ENCODE results near the gene CKS1B.

The CKS1B gene

DNA sequence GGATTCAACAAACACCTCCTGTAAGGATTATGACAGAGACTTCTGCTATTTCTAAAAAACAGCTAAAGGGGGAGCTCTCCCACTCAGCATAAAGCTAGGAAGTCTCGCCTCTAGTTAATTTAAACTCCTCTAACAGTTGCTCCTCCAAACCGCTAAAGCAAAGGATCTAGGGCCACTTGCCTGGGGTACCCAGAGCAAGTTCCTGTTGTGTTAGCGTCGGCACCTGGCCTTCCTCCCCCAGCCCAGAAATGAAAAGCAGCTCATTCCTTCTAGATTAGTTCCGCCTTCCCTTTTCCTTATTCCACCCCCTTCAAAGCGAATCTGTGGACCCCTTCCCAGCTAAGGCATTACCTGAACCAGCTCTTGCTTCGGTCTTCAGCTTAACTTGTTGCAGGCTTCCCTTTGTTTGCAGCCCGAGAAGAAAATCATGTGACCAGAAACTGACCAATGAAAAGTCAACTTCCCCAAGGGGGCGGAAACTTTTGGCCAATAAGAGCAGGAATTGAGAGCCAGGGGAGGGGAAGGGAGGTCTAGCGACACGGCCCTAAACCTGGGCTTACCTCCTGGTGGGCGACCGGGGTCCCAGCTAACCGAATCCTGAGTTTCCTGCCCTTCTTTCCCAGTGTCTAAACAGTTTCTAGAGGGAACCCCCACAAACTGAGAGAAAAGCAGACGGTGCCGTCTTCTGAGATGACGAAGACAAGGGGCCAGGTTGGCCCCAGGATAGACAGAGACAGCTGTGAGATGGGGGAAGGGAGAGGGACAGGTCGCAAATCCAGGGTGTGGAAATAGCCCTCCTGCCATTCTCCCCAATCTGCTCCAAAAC is 18.6 kb upstream of the CKS1B start, which contains the start of gene PBXIP1:
TSS of gene PBXIP1 (minus strand) at position 382 of the 826 bp plus-strand sequence. CDS start 2,378 bp downstream, outside the sequence.
- TF ChIP-seq CEBPB (IDR thresholded peaks at IDR 0.05), result no peak
- TF ChIP-seq RAD21 (IDR thresholded peaks at IDR 0.05; ENCODE audit: low read depth), result no peak; the same call in 1 of the 2 replicates
- no peak for TF ChIP-seq REST (IDR thresholded peaks at IDR 0.05; ENCODE audit: low read depth)
- TF ChIP-seq TCF12 (IDR thresholded peaks at IDR 0.05; ENCODE audit: low read depth), result no peak
- TF ChIP-seq EGR1 (IDR thresholded peaks at IDR 0.05), result no peak
- TF ChIP-seq NFIC (IDR thresholded peaks at IDR 0.05), result no peak
- TF ChIP-seq ZBTB7A (IDR thresholded peaks at IDR 0.05; ENCODE audit: low read depth), result peak; percentile 90; the same call in 1 of the 2 replicates
- no peak for TF ChIP-seq TAF1 (IDR thresholded peaks at IDR 0.05; ENCODE audit: low read depth)
- peak; percentile 90 for TF ChIP-seq USF1 (IDR thresholded peaks at IDR 0.05)
- TF ChIP-seq TEAD4 (IDR thresholded peaks at IDR 0.05), result no peak
- no peak for TF ChIP-seq CREB1 (IDR thresholded peaks at IDR 0.05; ENCODE audit: low read depth)
- TF ChIP-seq EP300 (IDR thresholded peaks at IDR 0.05; ENCODE audit: borderline replicate concordance), result 0 out of 2 replicates have a peak, but pooled peaks have one; percentile 11
- no peak for TF ChIP-seq YY1 (IDR thresholded peaks at IDR 0.05; ENCODE audit: low read depth)
- TF ChIP-seq MAX (IDR thresholded peaks at IDR 0.05), result 0 out of 2 replicates have a peak, but pooled peaks have one; percentile 13
- TF ChIP-seq FOXM1 (IDR thresholded peaks at IDR 0.05; ENCODE audit: borderline replicate concordance, low read depth), result 0 out of 2 replicates have a peak, but pooled peaks have one; percentile 20

DNA sequence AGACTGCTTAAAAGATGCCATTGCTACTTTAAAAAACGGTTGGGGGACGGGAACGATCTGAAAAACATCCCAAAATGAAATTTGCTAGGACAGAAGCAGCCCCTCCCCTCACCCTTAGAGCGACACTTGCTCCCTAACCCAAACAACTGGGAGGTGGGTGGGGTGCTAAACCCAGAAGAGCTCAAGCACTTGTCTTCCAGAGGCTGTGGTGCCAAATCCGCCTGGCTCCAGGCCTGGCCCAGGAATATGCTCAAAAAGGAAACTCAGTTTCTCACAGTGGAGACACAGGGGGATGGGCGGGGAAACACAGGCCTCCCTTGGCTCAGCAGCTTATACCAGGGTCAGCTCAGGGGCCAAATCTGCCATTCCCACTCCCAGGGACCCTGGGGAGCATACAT is 17.9 kb upstream of the CKS1B start:
- 0 out of 2 replicates have a peak, but pooled peaks have one; percentile 10 for TF ChIP-seq FOXM1 (IDR thresholded peaks at IDR 0.05; ENCODE audit: borderline replicate concordance, low read depth)
- TF ChIP-seq CEBPB (IDR thresholded peaks at IDR 0.05), result no peak
- TF ChIP-seq EGR1 (IDR thresholded peaks at IDR 0.05), result no peak
- 0 out of 2 replicates have a peak, but pooled peaks have one; percentile 1 for TF ChIP-seq MAX (IDR thresholded peaks at IDR 0.05)
- TF ChIP-seq TCF12 (IDR thresholded peaks at IDR 0.05; ENCODE audit: low read depth), result no peak

- TF ChIP-seq EGR1 (IDR thresholded peaks at IDR 0.05) (no peak), TCF12 (IDR thresholded peaks at IDR 0.05; ENCODE audit: low read depth) (no peak), TAF1 (IDR thresholded peaks at IDR 0.05; ENCODE audit: low read depth) (no peak), TEAD4 (IDR thresholded peaks at IDR 0.05) (no peak), USF1 (IDR thresholded peaks at IDR 0.05) (no peak), EP300 (IDR thresholded peaks at IDR 0.05; ENCODE audit: borderline replicate concordance) (no peak), MAX (IDR thresholded peaks at IDR 0.05) (no peak)
Observed at GRCh38 chr1:154957091-154957657, 17.3 kb upstream of the CKS1B start.

GRCh38 chr1:154958036-154958435 is 16.4 kb upstream of the CKS1B start:
- TF ChIP-seq EGR1 (IDR thresholded peaks at IDR 0.05), result no peak
- no peak for TF ChIP-seq RAD21 (IDR thresholded peaks at IDR 0.05; ENCODE audit: low read depth)
- no peak for TF ChIP-seq EP300 (IDR thresholded peaks at IDR 0.05; ENCODE audit: borderline replicate concordance)
- no peak for TF ChIP-seq ZBTB7A (IDR thresholded peaks at IDR 0.05; ENCODE audit: low read depth)
- TF ChIP-seq CEBPB (IDR thresholded peaks at IDR 0.05), result no peak
- TF ChIP-seq TAF1 (IDR thresholded peaks at IDR 0.05; ENCODE audit: low read depth), result no peak
- TF ChIP-seq NFIC (IDR thresholded peaks at IDR 0.05), result no peak
- no peak for TF ChIP-seq TEAD4 (IDR thresholded peaks at IDR 0.05)
- TF ChIP-seq MAX (IDR thresholded peaks at IDR 0.05), result no peak
- TF ChIP-seq CREB1 (IDR thresholded peaks at IDR 0.05; ENCODE audit: low read depth), result no peak
- TF ChIP-seq FOXM1 (IDR thresholded peaks at IDR 0.05; ENCODE audit: borderline replicate concordance, low read depth), result no peak
- no peak for TF ChIP-seq YY1 (IDR thresholded peaks at IDR 0.05; ENCODE audit: low read depth)
- TF ChIP-seq REST (IDR thresholded peaks at IDR 0.05; ENCODE audit: low read depth), result no peak
- no peak for TF ChIP-seq USF1 (IDR thresholded peaks at IDR 0.05)
- TF ChIP-seq TCF12 (IDR thresholded peaks at IDR 0.05; ENCODE audit: low read depth), result no peak
